Endodermal cell (in vitro differentiated cells): ENCODE data around the gene TDP2. TPM values are rescaled to one million over a fixed set of nuclear protein-coding genes. Genes with fewer than 3 reads are reported as not detected.

ENCODE experiments used
- DNase-seq: peaks from one replicate; pipeline ENCODE4 v3.0.0-alpha.2; 2017
- H3K27ac ChIP-seq: 2 replicates; pipeline ENCODE4 v1.5.1; 2013; ENCODE audit warnings: mild to moderate bottlenecking, low read depth, low read length, moderate library complexity
- H3K27me3 ChIP-seq: 2 replicates; pipeline ENCODE4 v1.6.1; 2013; ENCODE audit warnings: mild to moderate bottlenecking, low read length, moderate library complexity; ENCODE audit not compliant: insufficient read depth, control insufficient read depth, poor library complexity, severe bottlenecking
- H3K36me3 ChIP-seq: 2 replicates; pipeline ENCODE4 v1.7.0; 2013; ENCODE audit warnings: mild to moderate bottlenecking, low read length, moderate library complexity; ENCODE audit not compliant: control insufficient read depth, insufficient read depth
- H3K4me1 ChIP-seq: one replicate; pipeline ENCODE4 v1.7.0; 2013; ENCODE audit warnings: low read length; ENCODE audit not compliant: control insufficient read depth, insufficient read depth
- H3K4me3 ChIP-seq: 2 replicates; pipeline ENCODE4 v1.5.1; 2013; ENCODE audit warnings: mild to moderate bottlenecking, low read length, moderate library complexity
- H3K9ac ChIP-seq: 2 replicates; pipeline ENCODE4 v1.6.1; 2013; ENCODE audit warnings: mild to moderate bottlenecking, low read length, moderate library complexity; ENCODE audit not compliant: poor library complexity, severe bottlenecking; ENCODE audit errors: extremely low read depth
- H3K9me3 ChIP-seq: 2 replicates; pipeline ENCODE4 v1.6.1; 2013; ENCODE audit warnings: mild to moderate bottlenecking, low read length, moderate library complexity; ENCODE audit not compliant: control insufficient read depth
- H3K27ac Mint-ChIP-seq: 2 replicates; pipeline ENCODE4 v1.8.0; 2020; ENCODE audit warnings: mixed read lengths
- H3K27me3 Mint-ChIP-seq: 2 replicates; pipeline ENCODE4 v1.8.0; 2021; ENCODE audit warnings: mild to moderate bottlenecking, mixed read lengths; ENCODE audit not compliant: insufficient read depth
- H3K36me3 Mint-ChIP-seq: 2 replicates; pipeline ENCODE4 v1.8.0; 2020; ENCODE audit warnings: low read depth, mixed read lengths
- H3K4me1 Mint-ChIP-seq: 2 replicates; pipeline ENCODE4 v1.8.0; 2020; ENCODE audit warnings: mixed read lengths
- H3K4me3 Mint-ChIP-seq: 2 replicates; pipeline ENCODE4 v1.8.0; 2020; ENCODE audit warnings: mild to moderate bottlenecking, moderate library complexity, mixed read lengths
- H3K9me3 Mint-ChIP-seq: 2 replicates; pipeline ENCODE4 v1.8.0; 2020; ENCODE audit warnings: mild to moderate bottlenecking, mixed read lengths
- CTCF ChIP-seq: fragments of 200-600 bp; sonication (generic); conservative IDR thresholded peaks from 2 replicates; pipeline ENCODE4 v1.5.0; 2021; ENCODE audit warnings: antibody characterized with exemption, mild to moderate bottlenecking
- WGBS, 2 experiments: methylation state at CpG; one replicate each; pipeline versions ENCODE4 v1.1.5 to v1.1.7; 2013; ENCODE audit warnings: missing lambda C conversion rate in 2 of 2, mixed read lengths in 1 of 2; ENCODE audit not compliant: insufficient coverage in 1 of 2, insufficient read length in 1 of 2; 5-methylcytosine and 5-hydroxymethylcytosine counted together
- total RNA-seq, 2 donors: library from RNA; stranded (reverse); fragmentation: NEBNext Ultra II Directional in 1 of 2; extraction: Animal tissue kit (Norgen Biotek cat#: 25700) in 1 of 2; gene quantifications; 2 replicates in 1 of 2; 3 replicates in 1 of 2; pipeline ENCODE4 v1.2.1, GENCODE V29; 2021

Gene TDP2
- total RNA-seq, 2 donors from 2014 or later, result 53.0 to 54.2 TPM

GRCh38 chr6:24702720-24703282 lies 36.1 kb upstream of the TDP2 start:
- H3K27ac ChIP-seq, result no peak overlapping the region
- peaks cover 60% of the 10 kb centered on the region for H3K36me3 ChIP-seq
- H3K4me3 Mint-ChIP-seq, result no peak overlapping the region
- H3K9me3 ChIP-seq, result no peaks in the 10 kb centered on the region
- peak overlapping the region; percentile 57 for H3K27ac Mint-ChIP-seq
- H3K9ac ChIP-seq, result no peak overlapping the region
- no peak overlapping the region for H3K4me3 ChIP-seq
- H3K9me3 Mint-ChIP-seq, result no peaks in the 10 kb centered on the region
- H3K27me3 ChIP-seq, result no peaks in the 10 kb centered on the region
- TF ChIP-seq CTCF, result no peak
- H3K4me1 Mint-ChIP-seq, result peaks cover 26% of the 10 kb centered on the region
- H3K27me3 Mint-ChIP-seq, result no peaks in the 10 kb centered on the region
- WGBS, 2 experiments, result 95 to 98% methylated on average over 4 of the region's 4 CpGs
- peaks cover 63% of the 10 kb centered on the region for H3K36me3 Mint-ChIP-seq
- no peak for DNase-seq
- H3K4me1 ChIP-seq, result no peaks in the 10 kb centered on the region

GRCh38 chr6:24699521-24700359 lies 33.0 kb upstream of the TDP2 start:
- Mint-ChIP-seq H3K36me3 (peaks cover 39% of the 10 kb centered on the region), H3K4me1 (peaks cover 27% of the 10 kb centered on the region), H3K27ac (no peak overlapping the region), H3K4me3 (no peak overlapping the region), H3K9me3 (no peaks in the 10 kb centered on the region), H3K27me3 (no peaks in the 10 kb centered on the region)
- no peak overlapping the region for H3K4me3 ChIP-seq
- no peak for DNase-seq
- no peak overlapping the region for H3K27ac ChIP-seq
- H3K4me1 ChIP-seq, result no peaks in the 10 kb centered on the region
- H3K9ac ChIP-seq, result no peak overlapping the region
- no peaks in the 10 kb centered on the region for H3K9me3 ChIP-seq
- no peaks in the 10 kb centered on the region for H3K27me3 ChIP-seq
- WGBS, 2 experiments, result 82 to 86% methylated on average over 2 to 3 of the region's 3 CpGs
- TF ChIP-seq CTCF, result no peak
- peaks cover 30% of the 10 kb centered on the region for H3K36me3 ChIP-seq

DNA sequence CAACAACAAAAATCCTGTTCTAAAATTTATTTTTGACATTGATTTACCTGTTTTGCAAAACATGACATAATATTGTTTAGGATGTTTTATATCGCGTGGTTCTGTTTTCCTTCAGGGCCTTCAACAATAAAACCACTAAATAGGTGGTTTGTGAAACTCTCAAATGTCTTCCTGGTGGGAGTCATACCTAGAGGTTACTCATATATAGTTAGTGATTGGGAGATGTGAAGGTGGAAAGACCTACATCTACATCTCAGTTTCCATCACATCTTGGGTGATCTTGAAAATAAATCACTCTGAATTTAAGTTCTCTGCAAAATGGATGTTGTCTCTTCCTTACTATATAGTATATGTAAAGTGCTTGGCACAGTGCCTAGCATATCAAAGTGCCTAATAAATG lies 29.4 kb upstream of the TDP2 start:
- H3K4me3 Mint-ChIP-seq, result no peak overlapping the region
- no peak for DNase-seq
- no peak overlapping the region for H3K9ac ChIP-seq
- no peaks in the 10 kb centered on the region for H3K9me3 ChIP-seq
- H3K4me1 ChIP-seq, result no peaks in the 10 kb centered on the region
- 97% methylated on average over 2 of the region's 2 CpGs; no CpG with 5 or more reads in 1 of the 2 experiments for WGBS, 2 experiments
- H3K27me3 ChIP-seq, result no peaks in the 10 kb centered on the region
- H3K4me1 Mint-ChIP-seq, result peaks cover 24% of the 10 kb centered on the region
- TF ChIP-seq CTCF, result no peak
- no peaks in the 10 kb centered on the region for H3K27me3 Mint-ChIP-seq
- H3K36me3 ChIP-seq, result peaks cover 4% of the 10 kb centered on the region
- H3K27ac ChIP-seq, result no peak overlapping the region
- no peak overlapping the region for H3K27ac Mint-ChIP-seq
- no peak overlapping the region for H3K4me3 ChIP-seq
- H3K36me3 Mint-ChIP-seq, result peaks cover 23% of the 10 kb centered on the region
- H3K9me3 Mint-ChIP-seq, result no peaks in the 10 kb centered on the region
